ENCODE measurements around the gene MAP1S.

- no peak for TF ChIP-seq CTCF (IDR thresholded peaks at IDR 0.05; ENCODE audit: borderline replicate concordance, extremely low read depth, low read length, poor library complexity, severe bottlenecking)
- no peak for TF ChIP-seq EZH2 (IDR thresholded peaks at IDR 0.05; ENCODE audit: borderline replicate concordance, low read depth, low read length, severe bottlenecking)
These were observed 13.8 kb downstream of the MAP1S start for GRCh38 chr19:17733127-17733526.

Measured in DND-41 (cell line).